GM19372 (cell line): ENCODE data around the gene HIVEP3.
"Not testable (repeated sequence)": the region's sequence is repeated elsewhere in the genome, so short reads cannot be mapped to it uniquely, and the experiment has no call there.

Experiments used
- ATAC-seq: cut with Tn5 transposase; IDR thresholded peaks from one replicate; pipeline ENCODE4 v1.9.1; 2021; ENCODE audit warnings: mild to moderate bottlenecking, low read depth, moderate library complexity; ENCODE audit not compliant: unreplicated experiment

Gene HIVEP3

DNA sequence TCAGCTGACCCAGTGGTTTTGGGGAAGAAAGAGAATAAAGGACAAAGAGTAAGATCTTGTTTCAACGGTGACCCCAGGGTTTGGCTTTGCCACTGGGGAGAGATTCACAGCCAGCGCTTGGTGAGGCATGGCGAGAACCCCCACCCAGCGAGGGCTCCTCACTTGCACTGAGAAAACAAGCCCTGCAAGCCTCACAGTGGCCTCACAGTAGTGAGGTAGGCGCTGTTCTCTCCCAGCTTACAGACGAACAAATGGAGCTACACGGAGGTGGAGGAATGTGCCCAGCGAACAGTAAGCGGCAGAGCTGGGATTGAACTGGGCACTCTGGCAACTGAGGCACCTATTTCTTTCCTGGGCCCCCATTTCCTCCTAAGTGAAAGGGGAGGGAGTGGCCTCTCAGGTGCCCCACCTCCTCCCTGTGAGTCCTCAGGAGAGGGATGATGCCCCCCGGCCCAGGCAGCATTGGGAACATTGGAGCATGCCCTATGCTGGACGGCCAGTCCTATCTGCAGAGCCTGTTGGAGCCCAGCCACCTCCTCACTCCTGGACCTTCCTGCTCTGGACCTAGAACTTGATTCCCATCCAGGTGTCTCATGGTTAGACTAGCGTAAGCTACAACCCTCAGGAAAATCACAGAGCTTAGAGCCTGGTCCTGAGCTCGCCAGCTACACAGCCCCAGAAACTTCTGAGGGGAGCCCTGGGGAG is 360.8 kb downstream of the HIVEP3 start:
- ATAC-seq, result no peak

DNA sequence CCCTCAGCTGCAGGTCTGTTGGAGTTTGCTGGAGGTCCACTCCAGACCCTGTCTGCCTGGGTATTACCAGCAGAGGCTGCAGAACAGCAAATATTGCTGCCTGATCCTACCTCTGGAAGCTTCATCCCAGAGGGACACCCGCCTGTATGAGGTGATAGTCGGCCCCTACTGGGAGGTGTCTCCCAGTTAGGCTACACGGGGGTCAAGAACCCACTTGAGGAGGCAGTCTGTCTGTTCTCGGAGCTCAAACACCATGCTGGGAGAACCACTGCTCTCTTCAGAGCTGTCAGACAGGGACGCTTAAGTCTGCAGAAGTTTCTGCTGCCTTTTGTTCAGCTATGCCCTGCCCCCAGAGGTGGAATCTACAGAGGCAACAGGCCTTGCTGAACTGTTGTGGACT is 364.0 kb downstream of the HIVEP3 start:
- ATAC-seq, result not testable (repeated sequence)

DNA sequence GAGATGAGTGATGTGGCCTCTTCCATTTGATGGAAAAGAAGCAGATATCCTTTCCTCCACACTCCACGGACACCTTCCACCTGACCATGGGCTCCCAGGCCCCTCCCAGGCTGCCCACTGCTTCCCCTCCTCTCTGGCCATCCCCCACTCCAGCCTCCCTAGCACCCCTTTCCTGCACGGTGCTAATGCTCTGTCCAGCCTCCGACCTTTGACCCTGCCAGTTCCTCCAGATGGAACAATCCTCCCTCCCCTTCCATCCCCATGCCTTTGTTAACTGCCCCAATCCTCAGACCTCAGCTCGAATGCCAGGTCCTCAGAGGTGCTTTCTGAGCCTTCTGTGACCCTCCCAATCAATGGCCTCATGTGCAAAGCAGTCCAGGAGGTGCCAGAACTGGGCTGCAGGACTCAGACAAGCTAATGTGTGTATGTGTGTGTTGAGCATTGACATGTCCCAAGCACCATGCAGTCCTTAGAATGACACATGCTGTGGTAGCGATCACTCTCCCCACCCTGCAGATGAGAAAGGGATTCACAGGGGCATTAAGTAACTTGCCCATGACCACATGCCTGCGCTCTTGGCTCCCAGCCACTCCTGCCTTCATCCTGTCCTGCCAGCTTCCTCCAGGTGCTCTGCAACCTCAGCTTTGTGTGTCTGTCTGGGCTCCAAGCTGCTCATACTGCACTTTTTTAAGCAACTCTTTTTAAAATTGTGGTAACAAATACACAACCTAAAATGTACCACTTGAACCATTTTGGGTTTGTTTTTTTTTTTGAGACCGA is 370.8 kb downstream of the HIVEP3 start:
- no peak for ATAC-seq

DNA sequence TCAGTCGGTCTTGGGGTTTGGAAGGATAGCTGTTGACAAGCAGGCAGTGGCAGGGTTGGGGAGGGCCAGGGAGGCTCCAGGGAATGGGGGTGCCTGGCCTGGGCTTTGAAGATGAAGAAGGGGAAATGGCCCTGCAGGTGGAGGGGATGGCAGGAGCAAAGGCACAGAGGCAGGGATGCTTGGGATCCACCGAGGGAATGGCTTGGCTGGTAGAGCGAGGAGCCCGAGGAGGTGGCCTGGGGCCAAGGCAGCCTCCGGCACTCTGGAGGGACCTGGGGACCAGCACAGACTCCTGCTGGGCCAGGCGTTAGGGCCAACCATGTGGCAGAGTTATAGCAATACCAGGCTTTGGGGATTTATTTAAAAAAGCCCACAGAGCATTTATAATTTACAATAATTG is 371.4 kb downstream of the HIVEP3 start:
- no peak for ATAC-seq

DNA sequence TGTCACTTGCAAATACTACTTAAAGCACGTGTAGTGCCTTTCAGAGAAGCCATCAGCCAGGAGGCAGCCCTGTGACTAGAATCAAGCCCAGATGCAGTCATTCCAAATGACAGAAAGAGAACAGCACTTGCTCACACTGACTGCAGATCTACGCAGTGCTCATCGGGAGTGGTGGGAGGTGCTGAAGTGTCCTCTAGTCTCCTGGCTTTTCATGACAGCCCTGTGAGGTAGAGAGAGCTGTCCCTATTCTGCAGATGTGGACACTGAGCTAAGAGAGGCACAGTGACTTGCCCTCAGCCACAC is 371.9 kb downstream of the HIVEP3 start:
- ATAC-seq, result no peak

DNA sequence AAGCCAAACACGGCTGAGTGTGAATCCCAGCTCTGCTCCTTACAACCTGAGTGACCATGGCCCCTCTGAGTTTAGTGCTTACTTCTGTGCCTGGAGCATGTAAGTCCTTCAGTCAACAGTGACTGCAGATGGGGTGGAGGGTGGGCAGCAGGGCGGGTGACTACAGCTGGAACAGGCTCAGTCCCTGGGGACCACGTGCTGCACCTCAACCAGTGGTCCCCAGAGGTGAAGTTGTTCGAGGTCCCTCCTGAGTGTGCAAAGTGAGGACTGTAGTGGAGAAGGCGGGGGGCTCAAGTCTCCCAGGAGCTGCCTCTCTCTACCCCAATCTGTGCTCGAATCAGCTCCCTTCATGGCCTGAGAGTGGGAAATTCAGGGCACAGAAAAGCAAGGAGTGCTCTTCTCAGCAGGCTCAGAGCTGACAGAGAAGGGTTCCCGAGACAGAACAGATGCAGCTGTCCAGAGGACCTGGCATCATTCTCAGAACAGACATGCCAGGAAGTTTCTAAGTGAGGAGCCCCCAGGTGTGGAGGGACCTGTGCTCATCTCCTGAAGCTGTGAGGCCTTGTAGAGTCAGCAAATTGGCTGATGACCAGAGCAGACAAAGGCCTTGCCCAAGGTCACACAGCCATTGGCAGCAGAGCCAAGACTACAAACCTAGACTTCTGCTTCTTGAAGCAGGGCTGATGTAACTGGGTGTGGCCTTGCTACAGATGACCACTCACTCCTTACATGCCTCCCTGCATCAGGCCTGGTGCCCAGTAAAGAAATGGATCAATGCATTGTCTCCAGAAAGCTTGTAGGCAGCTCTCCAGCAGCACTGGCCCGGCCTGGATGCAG is 372.5 kb downstream of the HIVEP3 start:
- ATAC-seq, result no peak

DNA sequence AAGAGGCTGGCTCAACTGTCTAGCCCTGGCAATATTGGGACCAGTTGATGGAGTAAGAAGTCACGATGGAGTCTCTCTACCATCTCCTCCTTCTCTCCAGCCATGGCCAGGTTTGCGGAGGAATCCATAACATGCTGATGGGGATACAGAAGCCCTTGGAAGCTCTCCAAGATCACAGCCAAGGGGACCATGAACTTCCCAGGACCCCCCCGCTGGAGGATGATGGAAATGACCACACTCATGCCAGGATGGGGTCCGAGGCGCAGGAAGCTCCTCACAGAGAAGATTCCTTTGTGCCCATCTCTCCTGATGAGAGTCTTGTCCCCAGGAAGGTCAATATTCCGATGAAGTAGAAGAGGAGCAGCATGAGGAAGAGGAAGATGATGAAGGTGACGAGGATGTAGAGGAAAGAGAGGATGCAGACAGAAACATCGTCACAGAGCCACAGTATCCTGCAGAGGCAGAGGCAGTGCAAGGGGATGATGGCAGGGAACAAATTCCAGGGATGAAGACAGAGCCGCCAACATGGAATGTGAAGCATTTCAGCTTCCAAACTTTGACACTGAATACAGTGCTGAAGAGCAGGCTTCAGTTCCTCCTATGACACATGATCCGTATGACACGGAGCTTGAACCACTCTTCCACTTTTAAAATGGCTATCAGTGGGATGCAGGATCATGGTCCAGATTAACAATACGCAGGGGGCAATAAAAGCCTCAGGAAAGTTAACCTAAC is 376.4 kb downstream of the HIVEP3 start:
- no peak for ATAC-seq

DNA sequence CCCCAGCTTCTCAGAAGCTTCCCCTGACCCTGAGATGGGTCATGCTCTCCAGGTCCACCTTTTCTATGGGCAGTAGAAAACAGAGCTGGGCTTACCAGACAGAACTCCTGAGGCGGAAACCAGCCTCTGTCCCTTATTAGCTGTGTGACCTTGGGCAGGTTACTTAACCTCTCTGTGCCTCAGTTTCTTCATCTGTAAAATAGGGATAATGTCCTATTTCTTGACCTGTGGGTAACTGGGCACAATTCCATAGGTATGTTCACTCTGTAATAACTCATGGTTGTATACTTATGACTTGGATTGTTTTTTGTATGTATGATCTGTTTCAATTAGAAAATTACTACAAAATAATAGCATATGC is 377.1 kb downstream of the HIVEP3 start:
- no peak for ATAC-seq

DNA sequence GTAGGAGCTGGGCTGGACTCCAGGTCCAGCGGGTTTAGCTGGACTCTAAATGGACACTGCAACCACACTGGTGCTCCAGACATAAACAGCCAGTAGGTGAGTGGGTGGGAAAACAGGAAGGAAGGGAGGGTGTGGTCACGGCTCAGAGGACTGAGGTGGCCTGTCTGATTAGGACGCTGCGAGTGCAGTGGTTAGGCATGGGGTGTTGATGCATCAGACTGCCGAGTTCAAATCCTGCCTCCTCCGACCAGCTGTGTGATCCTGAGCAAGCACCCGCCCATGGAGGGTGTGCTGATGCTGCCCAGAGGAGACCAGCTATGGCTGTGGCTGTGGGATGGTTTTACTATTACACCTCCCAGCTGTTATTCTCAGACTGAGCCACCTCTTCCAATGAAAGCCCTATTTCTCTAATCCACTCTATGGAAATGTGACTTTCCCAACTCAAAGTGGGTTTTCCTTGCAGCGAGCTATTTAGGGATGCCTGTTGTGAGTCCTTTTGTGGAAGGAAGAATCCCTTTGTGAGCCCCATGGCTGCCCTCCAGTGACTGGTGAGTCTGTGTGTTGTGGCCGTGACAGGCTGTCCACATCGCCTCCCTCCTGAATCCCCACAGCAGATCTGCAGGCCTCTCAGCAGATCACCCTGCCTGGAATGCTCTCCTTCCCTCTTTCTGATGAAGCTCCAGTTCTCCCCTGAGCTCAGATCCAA is 377.7 kb downstream of the HIVEP3 start:
- no peak for ATAC-seq

DNA sequence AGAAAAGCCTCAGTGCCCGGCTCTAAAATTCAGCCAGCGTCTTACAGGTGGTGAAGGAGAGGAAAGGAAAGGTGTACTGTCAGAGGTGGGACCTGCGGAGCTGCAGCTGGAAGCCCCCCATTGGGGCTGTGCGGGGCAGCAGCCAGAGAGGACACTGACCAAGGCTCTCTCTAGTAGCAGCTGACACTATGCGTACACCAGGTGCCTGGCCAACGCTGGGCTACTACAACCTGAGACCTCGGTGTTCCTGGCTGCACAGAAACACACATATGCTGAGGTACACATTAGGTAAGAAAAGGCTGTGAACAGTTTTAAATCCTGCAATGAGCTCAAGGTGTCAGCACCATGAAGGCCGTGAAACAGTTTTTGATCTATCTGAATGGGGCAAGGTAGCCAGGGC is 378.7 kb downstream of the HIVEP3 start:
- ATAC-seq, result no peak

DNA sequence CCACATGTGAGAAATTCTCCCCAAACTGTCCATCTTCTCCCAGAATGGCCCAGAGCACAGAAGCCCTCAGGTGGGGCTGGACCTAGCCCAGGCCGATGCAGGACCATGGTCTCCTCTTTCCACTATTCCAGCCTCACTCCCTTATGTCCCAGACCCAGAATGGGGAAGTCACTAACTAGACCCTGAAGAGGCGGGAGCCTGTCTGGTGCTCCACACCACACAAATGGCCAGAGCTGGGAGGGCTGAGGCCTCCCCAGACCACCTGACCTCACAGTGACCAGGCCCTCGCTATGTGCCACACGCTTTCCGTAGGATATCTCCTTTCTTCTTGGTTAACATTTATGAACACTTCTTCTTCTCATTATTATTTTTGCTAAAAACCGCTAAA is 379.3 kb downstream of the HIVEP3 start:
- no peak for ATAC-seq

DNA sequence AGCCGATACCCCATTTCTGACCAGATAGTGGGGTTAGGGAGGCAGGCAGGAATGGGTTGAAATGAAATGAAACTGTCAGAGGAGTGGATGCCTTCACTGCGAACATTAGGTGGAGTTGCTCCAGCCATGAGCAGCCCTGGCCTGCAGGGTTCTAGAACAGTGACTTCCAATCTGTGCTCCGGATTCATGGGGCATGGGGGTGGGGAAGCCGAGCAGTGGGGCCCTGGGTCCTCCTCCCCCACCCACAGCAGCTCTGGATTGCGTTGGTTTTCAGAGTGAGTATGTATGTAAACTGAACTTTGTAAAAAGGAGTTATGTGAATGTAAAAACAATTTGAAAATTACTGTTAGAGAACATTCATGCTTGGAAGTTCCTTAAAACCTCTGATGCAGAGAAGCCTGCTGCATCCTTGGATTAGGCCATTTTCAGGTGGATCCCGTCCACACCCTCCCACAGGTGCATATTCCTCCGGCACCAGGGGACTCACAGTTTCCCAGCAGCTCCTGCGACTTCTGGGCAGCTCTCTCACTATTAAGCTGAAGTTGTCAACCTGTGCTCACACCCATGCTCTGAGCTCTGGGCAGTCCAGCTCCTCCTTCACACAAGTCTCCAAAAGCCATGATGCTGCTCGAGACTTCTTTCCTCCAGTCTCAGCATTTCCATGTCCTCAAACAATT is 379.8 kb downstream of the HIVEP3 start:
- no peak for ATAC-seq

DNA sequence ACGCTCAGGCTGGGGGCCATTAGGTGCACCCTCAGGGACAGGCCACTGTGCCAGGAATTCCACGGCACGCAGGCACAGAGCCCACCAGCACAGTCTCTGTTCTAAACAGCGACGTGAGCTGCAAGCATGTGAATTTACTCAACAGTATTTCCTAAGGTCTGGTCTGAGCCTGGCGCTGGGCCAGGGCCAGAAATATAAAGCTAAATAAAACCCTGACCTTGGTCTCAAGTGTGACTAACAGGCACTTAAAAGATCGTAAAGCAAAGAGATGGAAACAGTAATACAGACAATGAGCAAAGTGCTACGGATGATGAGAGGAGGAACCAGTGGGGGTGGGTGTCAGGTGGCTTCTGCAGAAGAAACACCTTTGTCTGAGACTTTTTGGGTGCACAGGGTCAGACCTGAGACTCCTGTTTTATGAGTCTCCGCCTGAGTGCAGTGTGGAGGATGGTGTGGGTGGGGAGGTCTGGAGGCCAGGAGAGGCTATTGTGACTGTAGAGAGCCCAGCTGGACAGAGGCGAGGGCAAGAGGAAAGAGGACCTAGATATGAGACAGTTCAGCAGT is 380.9 kb downstream of the HIVEP3 start:
- no peak for ATAC-seq

DNA sequence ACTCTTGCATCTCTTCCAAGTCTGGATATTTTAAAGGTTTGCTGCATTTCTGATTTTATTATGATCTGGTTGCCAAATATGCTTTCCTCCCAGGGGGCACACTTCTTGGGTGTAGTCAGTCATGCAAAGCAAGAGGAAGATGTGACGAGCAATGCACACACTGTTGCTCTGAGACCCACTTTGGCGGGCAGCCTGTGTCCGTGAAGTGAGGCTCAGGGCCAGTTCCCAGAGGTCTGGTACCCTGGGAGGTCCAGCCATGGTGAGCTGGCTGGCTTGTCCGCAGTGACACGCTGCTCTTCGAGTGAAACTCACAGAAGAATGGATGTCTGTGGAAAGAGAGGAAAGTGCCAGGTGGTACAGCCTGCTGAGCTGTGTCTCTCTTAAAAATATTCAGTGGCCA is 381.5 kb downstream of the HIVEP3 start:
- ATAC-seq, result no peak

DNA sequence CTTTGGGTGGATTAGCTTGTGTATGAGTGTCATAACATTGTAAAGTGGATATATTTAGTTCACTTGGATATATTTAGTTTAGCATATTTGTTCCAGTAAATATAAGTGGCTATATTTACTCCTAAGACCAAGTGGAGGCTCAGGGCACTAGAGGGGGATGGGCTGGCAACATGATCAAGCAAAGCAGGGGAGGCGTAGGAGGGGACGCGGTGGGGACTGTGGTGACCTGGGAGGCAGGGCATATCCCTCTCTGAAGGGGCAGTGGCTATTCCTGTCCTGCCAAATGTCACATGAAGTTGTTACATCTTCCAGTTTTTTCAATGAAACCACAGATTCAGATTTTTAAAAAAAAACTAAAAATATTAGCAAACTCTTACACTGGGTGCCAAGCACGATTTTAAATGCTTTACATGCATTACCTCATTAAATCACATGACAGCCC is 382.3 kb downstream of the HIVEP3 start:
- ATAC-seq, result no peak

DNA sequence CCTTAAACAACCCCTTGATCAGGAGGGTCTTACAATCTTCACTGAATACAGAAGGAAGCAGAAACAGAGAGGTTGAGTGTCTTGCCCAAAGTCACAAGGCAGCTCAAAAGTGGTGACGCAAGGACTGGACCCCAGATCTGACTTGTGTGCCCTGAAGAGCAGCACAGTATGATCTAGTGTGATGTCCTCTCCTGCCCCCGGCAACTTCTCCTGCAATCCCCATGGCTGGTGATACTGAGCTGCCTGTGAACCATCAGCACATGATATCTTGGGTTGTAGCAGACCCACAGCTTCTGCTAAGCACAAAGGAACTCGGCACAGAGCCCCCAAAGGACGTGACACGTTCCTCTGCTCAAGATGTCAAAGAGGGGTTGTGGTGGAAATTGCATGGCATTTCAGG is 383.0 kb downstream of the HIVEP3 start:
- ATAC-seq, result no peak

DNA sequence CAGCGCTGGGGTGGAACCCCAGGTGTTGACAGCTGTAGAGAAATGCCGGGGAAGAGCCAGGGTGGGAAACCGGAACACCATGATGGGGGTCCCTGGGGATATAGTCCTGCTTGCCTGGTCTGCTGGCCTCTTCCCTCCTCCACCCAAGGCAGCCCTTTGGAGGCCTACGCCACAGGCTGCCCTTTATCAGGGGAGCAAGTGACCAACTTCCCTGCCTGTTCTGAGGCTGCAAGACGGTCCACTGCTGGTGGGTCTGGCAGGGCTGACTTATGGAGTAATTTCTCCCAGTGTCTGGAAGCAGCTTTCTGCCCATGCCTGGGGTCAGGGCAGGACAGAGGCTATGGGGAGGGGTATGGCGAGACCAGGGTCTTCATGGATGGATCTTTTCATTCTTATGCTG is 383.4 kb downstream of the HIVEP3 start:
- ATAC-seq, result no peak

DNA sequence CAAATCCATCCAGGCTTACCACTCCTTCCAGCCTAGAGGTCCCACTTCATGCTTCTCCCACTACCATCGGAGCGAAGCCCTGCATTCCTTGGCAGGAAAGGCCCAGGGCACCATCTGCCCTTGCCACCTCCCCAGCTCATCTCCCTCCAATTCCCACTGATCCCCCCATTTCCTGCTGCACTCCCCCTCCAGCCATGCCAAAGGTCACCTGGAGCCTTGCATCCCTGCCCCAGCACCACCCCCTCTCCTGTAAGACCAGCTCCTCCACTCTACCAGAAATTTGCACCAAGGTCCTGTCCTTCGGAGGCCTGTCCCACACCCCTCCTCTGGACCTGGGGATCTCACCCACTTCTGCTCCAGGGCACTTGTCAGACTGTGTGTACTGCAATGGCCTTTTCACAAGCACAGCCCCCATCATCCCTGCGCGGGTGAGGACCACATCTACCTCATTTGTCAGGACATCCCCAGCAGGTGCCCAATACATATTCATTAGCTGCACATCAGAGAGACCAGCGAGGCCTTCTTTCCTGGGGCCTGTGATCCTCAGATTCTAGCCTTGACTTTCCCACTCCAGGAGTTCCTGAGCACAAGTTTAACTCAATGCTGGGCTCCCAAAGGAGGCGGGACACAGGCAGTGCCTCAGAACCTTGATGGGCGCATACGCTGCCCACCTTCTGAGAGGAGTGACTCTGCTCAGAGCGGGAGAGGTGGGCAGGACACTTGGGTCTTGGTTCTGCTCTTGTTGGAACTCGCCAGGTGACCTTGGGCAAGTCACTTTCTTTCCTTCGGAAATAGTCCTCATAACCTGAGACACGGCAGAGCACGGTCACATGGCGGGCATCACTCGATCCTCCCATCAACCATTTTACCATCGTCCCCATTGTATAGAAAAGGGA is 384.3 kb downstream of the HIVEP3 start:
- ATAC-seq, result no peak

DNA sequence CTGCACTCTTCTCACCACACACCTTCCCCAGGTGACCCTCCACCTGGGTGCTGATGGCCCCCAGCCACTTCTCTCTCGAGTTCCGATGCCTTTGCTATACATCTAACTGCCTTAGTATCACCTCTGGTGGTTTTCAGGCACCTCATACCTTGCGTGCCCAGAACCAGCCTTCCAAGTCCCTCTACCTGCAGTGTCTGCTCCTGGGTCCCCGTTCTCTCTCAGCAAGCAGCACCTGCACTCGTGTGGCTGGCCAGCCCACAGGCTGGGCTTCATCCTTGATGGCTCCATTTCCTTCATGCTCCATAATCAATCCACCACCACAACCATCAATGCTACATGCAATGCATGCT is 385.0 kb downstream of the HIVEP3 start:
- no peak for ATAC-seq
